CD4-positive, alpha-beta T cell treated with Interleukin-21 for 1 hour (primary cell): Measurements from ENCODE around the gene CEP131.
A peak's percentile ranks its signal among the peaks of the same experiment; 100 is the strongest.

Experiments used
- DNase-seq: peaks from one replicate; pipeline ENCODE4 v3.0.0-alpha.2; 2020

CEP131 gene

GRCh38 chr17:81221371-81221841 is 1.4 kb downstream of the CEP131 start:
- DNase-seq = no peak

GRCh38 chr17:81219476-81220180 is 3.1 kb downstream of the CEP131 start:
- DNase-seq = no peak

- no peak for DNase-seq
These were observed 3.8 kb downstream of the CEP131 start for GRCh38 chr17:81218991-81219390.

GRCh38 chr17:81218459-81218858 is 4.3 kb downstream of the CEP131 start:
- no peak for DNase-seq

GRCh38 chr17:81217491-81217890 is 5.3 kb downstream of the CEP131 start:
- DNase-seq = no peak

GRCh38 chr17:81213978-81214377 is 8.8 kb downstream of the CEP131 start:
- no peak for DNase-seq

- DNase-seq = no peak
These were observed 10.4 kb downstream of the CEP131 start for GRCh38 chr17:81212365-81212764.

GRCh38 chr17:81210868-81211267 is 11.9 kb downstream of the CEP131 start:
- DNase-seq = no peak

GRCh38 chr17:81210466-81210865 is 12.3 kb downstream of the CEP131 start:
- DNase-seq = no peak

- DNase-seq = no peak
These were observed 13.6 kb downstream of the CEP131 start for GRCh38 chr17:81209141-81209540.

- no peak for DNase-seq
These were observed 14.1 kb downstream of the CEP131 start for GRCh38 chr17:81208651-81209050.

- DNase-seq = no peak
These were observed 14.9 kb downstream of the CEP131 start for GRCh38 chr17:81207610-81208581.

- no peak for DNase-seq
These were observed 16.1 kb downstream of the CEP131 start for GRCh38 chr17:81206657-81207056.

GRCh38 chr17:81206166-81206565 is 16.6 kb downstream of the CEP131 start:
- no peak for DNase-seq

- DNase-seq = no peak
These were observed 18.2 kb downstream of the CEP131 start for GRCh38 chr17:81204578-81204977.

GRCh38 chr17:81203136-81203535 is 19.6 kb downstream of the CEP131 start:
- no peak for DNase-seq

GRCh38 chr17:81202318-81202717 is 20.4 kb downstream of the CEP131 start:
- DNase-seq = no peak

- DNase-seq = peak; percentile 24
These were observed 21.8 kb downstream of the CEP131 start for GRCh38 chr17:81200695-81201580.

GRCh38 chr17:81200201-81200600 is 22.6 kb downstream of the CEP131 start:
- no peak for DNase-seq

GRCh38 chr17:81199482-81199830 is 23.3 kb downstream of the CEP131 start:
- no peak for DNase-seq

- DNase-seq = no peak
These were observed 23.8 kb downstream of the CEP131 start for GRCh38 chr17:81198826-81199481.

- no peak for DNase-seq
These were observed 24.8 kb downstream of the CEP131 start for GRCh38 chr17:81197831-81198490.
